ENCODE results near the gene ABCA1.
A peak's percentile ranks its signal among the peaks of the same experiment; 100 is the strongest.
"Not testable (repeated sequence)": the region's sequence is repeated elsewhere in the genome, so short reads cannot be mapped to it uniquely, and the experiment has no call there.

ABCA1 gene

GRCh38 chr9:104927912-104928740 is at the start of gene ABCA1:
ABCA1 (minus strand) TSS chr9:104928155; CDS start chr9:104903679, 24,476 bp downstream.
- peak; percentile 50 for DNase-seq (ENCODE audit: low spot score)

- DNase-seq (ENCODE audit: low spot score): no peak
Observed at GRCh38 chr9:104977580-104977979, 49.6 kb upstream of the ABCA1 start.

GRCh38 chr9:104977168-104977567 is 49.2 kb upstream of the ABCA1 start:
- DNase-seq (ENCODE audit: low spot score): no peak

GRCh38 chr9:104975966-104976595 is 48.1 kb upstream of the ABCA1 start:
- DNase-seq (ENCODE audit: low spot score): not testable (repeated sequence)

GRCh38 chr9:104974053-104974962 is 46.4 kb upstream of the ABCA1 start:
- no peak for DNase-seq (ENCODE audit: low spot score)

- DNase-seq (ENCODE audit: low spot score): no peak
Observed at GRCh38 chr9:104972242-104972866, 44.4 kb upstream of the ABCA1 start.

GRCh38 chr9:104971511-104971910 is 43.6 kb upstream of the ABCA1 start:
- DNase-seq (ENCODE audit: low spot score): no peak

- no peak for DNase-seq (ENCODE audit: low spot score)
Observed at GRCh38 chr9:104970271-104970987, 42.5 kb upstream of the ABCA1 start.

GRCh38 chr9:104969116-104969515 is 41.2 kb upstream of the ABCA1 start:
- DNase-seq (ENCODE audit: low spot score): no peak

GRCh38 chr9:104968025-104968982 is 40.3 kb upstream of the ABCA1 start:
- peak; percentile 84 for DNase-seq (ENCODE audit: low spot score)

GRCh38 chr9:104963076-104963475 is 35.1 kb upstream of the ABCA1 start:
- DNase-seq (ENCODE audit: low spot score): no peak

GRCh38 chr9:104961701-104962359 is 33.9 kb upstream of the ABCA1 start:
- DNase-seq (ENCODE audit: low spot score): no peak

GRCh38 chr9:104961238-104961637 is 33.3 kb upstream of the ABCA1 start:
- peak; percentile 89 for DNase-seq (ENCODE audit: low spot score)

GRCh38 chr9:104960662-104961061 is 32.7 kb upstream of the ABCA1 start:
- DNase-seq (ENCODE audit: low spot score): no peak

- DNase-seq (ENCODE audit: low spot score): no peak
Observed at GRCh38 chr9:104958751-104959150, 30.8 kb upstream of the ABCA1 start.

- not testable (repeated sequence) for DNase-seq (ENCODE audit: low spot score)
Observed at GRCh38 chr9:104958006-104958405, 30.1 kb upstream of the ABCA1 start.

- DNase-seq (ENCODE audit: low spot score): no peak
Observed at GRCh38 chr9:104951487-104951886, 23.5 kb upstream of the ABCA1 start.

- DNase-seq (ENCODE audit: low spot score): no peak
Observed at GRCh38 chr9:104950838-104951237, 22.9 kb upstream of the ABCA1 start.

- no peak for DNase-seq (ENCODE audit: low spot score)
Observed at GRCh38 chr9:104948277-104948676, 20.3 kb upstream of the ABCA1 start.

- no peak for DNase-seq (ENCODE audit: low spot score)
Observed at GRCh38 chr9:104944871-104945270, 16.9 kb upstream of the ABCA1 start.
